IPS-15b (cell line): ENCODE measurements around the gene SH3RF3.

ENCODE experiments used
- H3K27me3 ChIP-seq: one replicate; pipeline ENCODE4 v1.6.1; 2013; ENCODE audit warnings: low read length; ENCODE audit not compliant: control insufficient read depth, insufficient read depth
- H3K36me3 ChIP-seq: one replicate; pipeline ENCODE4 v1.6.1; 2013; ENCODE audit warnings: low read length; ENCODE audit not compliant: control insufficient read depth, insufficient read depth
- H3K4me1 ChIP-seq: one replicate; pipeline ENCODE4 v1.6.1; 2013; ENCODE audit warnings: mild to moderate bottlenecking, low read length; ENCODE audit not compliant: control insufficient read depth, insufficient read depth
- H3K4me3 ChIP-seq: one replicate; pipeline ENCODE4 v1.5.1; 2013; ENCODE audit warnings: low read depth, low read length
- H3K9ac ChIP-seq: one replicate; pipeline ENCODE4 v1.6.1; 2013; ENCODE audit warnings: low read depth, mild to moderate bottlenecking, low read length
- H3K9me3 ChIP-seq: one replicate; pipeline ENCODE4 v1.6.1; 2013; ENCODE audit warnings: mild to moderate bottlenecking, low read length; ENCODE audit not compliant: control insufficient read depth, insufficient read depth

The SH3RF3 gene

DNA sequence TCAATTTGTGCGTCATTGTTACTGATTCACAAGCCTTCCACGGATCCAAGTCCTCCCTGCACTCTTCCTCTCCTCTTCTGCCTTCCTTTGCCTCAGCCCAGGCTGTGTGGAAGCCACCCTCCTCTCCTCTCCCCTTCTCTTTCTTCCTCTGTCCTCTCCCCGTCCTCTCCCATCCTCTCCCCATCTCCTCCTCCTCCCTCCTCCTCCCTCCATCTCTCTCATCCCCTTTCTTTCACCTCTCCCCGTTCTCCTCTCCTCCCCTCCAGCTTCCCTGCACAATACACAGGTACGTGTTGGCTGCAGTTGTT is 301.3 kb downstream of the SH3RF3 start:
- Histone ChIP-seq H3K36me3 (no peaks in the 10 kb centered on the region), H3K4me3 (no peak overlapping the region), H3K9ac (no peak overlapping the region), H3K27me3 (no peaks in the 10 kb centered on the region), H3K9me3 (no peaks in the 10 kb centered on the region), H3K4me1 (no peaks in the 10 kb centered on the region)

DNA sequence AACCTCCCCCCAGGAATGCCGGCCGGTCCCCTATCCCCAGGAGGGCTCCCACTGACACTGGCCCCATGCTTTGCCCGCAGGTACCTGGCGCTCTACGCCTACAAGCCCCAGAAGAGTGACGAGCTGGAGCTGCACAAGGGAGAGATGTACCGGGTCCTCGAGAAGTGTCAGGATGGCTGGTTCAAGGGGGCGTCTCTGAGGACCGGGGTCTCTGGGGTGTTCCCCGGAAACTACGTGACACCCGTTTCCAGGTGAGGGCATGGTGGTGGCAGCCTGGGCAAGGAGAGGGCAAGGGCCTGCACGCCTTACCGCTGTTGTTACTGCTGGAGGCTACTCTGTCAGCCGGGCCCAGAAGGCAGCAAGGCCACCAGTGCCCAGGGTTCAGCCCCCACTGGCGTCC is 303.4 kb downstream of the SH3RF3 start:
- Histone ChIP-seq H3K27me3 (no peaks in the 10 kb centered on the region), H3K9me3 (no peaks in the 10 kb centered on the region), H3K36me3 (no peaks in the 10 kb centered on the region), H3K4me3 (no peak overlapping the region), H3K4me1 (no peaks in the 10 kb centered on the region), H3K9ac (no peak overlapping the region)

DNA sequence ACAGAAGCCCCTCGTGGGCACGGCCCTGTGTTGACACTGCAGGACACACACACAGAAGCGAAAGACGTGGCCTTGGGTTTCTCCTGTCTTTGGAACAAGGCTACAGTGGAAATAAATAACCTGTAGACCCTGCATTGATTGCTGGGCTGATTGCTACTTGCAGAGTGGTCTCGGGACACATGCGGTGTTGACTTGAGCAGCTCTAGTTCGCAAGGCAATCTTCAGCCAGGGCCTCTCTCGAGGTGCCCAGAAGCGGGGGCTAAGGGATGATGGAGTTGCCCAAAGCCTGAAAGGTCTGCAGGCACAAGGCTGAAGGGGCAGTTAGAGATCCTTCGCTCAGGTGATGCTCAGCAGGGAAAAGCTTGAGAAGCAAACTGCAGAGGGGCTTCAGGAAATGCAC is 304.5 kb downstream of the SH3RF3 start:
- H3K9ac ChIP-seq, result no peak overlapping the region
- no peak overlapping the region for H3K4me3 ChIP-seq
- H3K27me3 ChIP-seq, result no peaks in the 10 kb centered on the region
- H3K9me3 ChIP-seq, result no peaks in the 10 kb centered on the region
- H3K4me1 ChIP-seq, result no peaks in the 10 kb centered on the region
- no peaks in the 10 kb centered on the region for H3K36me3 ChIP-seq

DNA sequence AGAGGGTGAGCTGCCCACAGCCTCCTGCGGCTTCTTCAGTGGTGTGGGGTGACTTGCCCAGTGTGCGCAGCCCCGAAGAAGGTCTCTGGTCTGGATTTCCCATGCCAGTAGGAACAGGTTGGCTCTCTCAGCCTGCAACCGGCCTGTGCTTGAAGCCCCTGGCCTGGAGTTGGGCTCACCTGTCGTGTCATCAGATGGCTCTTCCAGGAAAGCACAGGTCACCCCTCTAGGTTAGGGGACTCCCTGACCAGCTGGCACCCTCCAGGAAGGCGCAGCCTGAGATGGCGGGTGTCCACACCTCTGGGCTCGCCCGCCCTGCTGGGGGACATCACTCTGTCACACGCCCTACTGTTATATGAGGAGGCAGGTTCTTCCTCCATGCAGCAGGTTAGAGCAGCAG is 304.9 kb downstream of the SH3RF3 start:
- no peaks in the 10 kb centered on the region for H3K9me3 ChIP-seq
- no peaks in the 10 kb centered on the region for H3K27me3 ChIP-seq
- no peak overlapping the region for H3K9ac ChIP-seq
- H3K4me1 ChIP-seq, result no peaks in the 10 kb centered on the region
- no peak overlapping the region for H3K4me3 ChIP-seq
- H3K36me3 ChIP-seq, result no peaks in the 10 kb centered on the region

- no peaks in the 10 kb centered on the region for H3K9me3 ChIP-seq
- H3K36me3 ChIP-seq, result no peaks in the 10 kb centered on the region
- H3K9ac ChIP-seq, result no peak overlapping the region
- H3K27me3 ChIP-seq, result no peaks in the 10 kb centered on the region
- H3K4me1 ChIP-seq, result no peaks in the 10 kb centered on the region
- H3K4me3 ChIP-seq, result no peak overlapping the region
Observed at GRCh38 chr2:109434351-109434750, 305.3 kb downstream of the SH3RF3 start.

- H3K9ac ChIP-seq, result no peak overlapping the region
- no peaks in the 10 kb centered on the region for H3K9me3 ChIP-seq
- no peaks in the 10 kb centered on the region for H3K36me3 ChIP-seq
- no peaks in the 10 kb centered on the region for H3K27me3 ChIP-seq
- no peak overlapping the region for H3K4me3 ChIP-seq
- H3K4me1 ChIP-seq, result no peaks in the 10 kb centered on the region
Observed at GRCh38 chr2:109435066-109435690, 306.2 kb downstream of the SH3RF3 start.

DNA sequence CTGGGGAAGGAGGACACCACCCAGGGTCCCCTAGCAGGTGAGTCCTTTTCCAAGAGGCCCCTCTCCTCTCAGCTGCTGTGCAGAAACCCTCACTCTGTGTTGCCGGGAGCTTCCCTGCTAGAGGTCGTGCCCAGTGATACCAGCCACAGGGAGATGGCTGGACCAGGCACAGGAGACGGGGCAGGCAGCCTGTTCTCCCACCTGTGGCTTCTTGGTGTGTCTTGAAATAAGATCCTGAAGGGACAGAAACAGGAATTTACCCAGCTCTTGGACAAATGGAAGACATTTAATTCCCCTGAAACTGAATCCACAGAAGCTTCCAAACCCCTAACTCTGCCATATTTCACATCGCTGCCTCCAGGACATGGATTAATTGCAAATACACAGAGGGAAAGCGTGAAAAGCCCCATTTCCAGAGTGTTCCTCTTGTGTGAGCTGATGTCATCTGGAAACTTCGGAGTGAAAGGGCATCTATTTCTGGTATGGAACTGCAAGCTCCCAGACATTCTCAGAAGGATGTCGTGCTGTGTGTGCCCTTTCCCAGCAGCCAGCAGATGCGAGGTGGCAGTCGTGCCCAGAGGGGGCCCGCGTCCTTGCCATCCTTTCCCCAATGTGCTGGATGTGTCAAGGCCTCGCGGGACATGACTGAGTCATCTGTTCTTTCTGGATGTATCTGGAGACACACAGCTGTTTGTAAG is 307.0 kb downstream of the SH3RF3 start:
- no peaks in the 10 kb centered on the region for H3K9me3 ChIP-seq
- no peak overlapping the region for H3K9ac ChIP-seq
- H3K36me3 ChIP-seq, result no peaks in the 10 kb centered on the region
- H3K27me3 ChIP-seq, result no peaks in the 10 kb centered on the region
- H3K4me1 ChIP-seq, result no peaks in the 10 kb centered on the region
- no peak overlapping the region for H3K4me3 ChIP-seq

DNA sequence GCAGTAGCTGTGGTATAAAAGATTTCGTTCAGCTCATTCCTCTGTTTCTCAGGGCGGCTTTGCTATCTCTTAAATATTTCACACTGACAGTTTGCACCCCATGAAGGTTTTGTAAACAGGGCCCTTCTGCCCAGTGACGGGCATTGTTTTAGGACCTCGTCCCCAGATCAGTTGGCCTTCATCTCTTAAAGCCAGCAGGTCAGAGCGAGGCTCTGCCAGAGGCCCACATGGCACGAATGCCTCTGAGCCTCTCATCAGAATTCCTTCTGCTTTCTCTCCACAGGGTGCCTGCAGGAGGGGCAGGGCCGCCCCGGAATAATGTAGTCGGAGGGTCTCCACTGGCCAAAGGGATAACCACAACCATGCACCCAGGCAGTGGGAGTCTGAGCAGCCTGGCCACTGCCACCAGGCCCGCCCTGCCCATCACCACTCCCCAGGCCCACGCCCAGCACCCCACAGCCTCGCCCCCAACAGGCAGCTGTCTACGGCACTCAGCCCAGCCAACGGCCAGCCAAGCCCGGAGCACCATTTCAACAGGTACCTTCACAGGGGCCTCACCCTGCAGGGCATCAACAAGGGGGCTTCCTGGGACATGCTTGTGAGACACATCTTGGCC is 307.7 kb downstream of the SH3RF3 start:
- no peak overlapping the region for H3K4me3 ChIP-seq
- no peaks in the 10 kb centered on the region for H3K36me3 ChIP-seq
- H3K9me3 ChIP-seq, result no peaks in the 10 kb centered on the region
- H3K27me3 ChIP-seq, result no peaks in the 10 kb centered on the region
- no peak overlapping the region for H3K9ac ChIP-seq
- H3K4me1 ChIP-seq, result no peaks in the 10 kb centered on the region

GRCh38 chr2:109437325-109438090 is 308.5 kb downstream of the SH3RF3 start:
- Histone ChIP-seq H3K4me1 (no peaks in the 10 kb centered on the region), H3K36me3 (no peaks in the 10 kb centered on the region), H3K27me3 (no peaks in the 10 kb centered on the region), H3K9ac (no peak overlapping the region), H3K4me3 (no peak overlapping the region), H3K9me3 (no peaks in the 10 kb centered on the region)

GRCh38 chr2:109438146-109438545 is 309.1 kb downstream of the SH3RF3 start:
- peaks cover 3% of the 10 kb centered on the region for H3K9me3 ChIP-seq
- H3K27me3 ChIP-seq, result no peaks in the 10 kb centered on the region
- H3K4me1 ChIP-seq, result no peaks in the 10 kb centered on the region
- H3K36me3 ChIP-seq, result no peaks in the 10 kb centered on the region
- H3K4me3 ChIP-seq, result no peak overlapping the region
- H3K9ac ChIP-seq, result no peak overlapping the region

- Histone ChIP-seq H3K4me3 (no peak overlapping the region), H3K4me1 (no peaks in the 10 kb centered on the region), H3K36me3 (no peaks in the 10 kb centered on the region), H3K27me3 (no peaks in the 10 kb centered on the region), H3K9ac (no peak overlapping the region), H3K9me3 (peaks cover 5% of the 10 kb centered on the region)
Observed at GRCh38 chr2:109438773-109439389, 309.9 kb downstream of the SH3RF3 start.
